ENCODE data around the gene KIAA2012.

Gene KIAA2012

GRCh38 chr2:202161151-202161835 is 88.2 kb downstream of the KIAA2012 start:
- H3K9me3 ChIP-seq (ENCODE audit: control insufficient read depth, insufficient read depth, low read length), result no peaks in the 10 kb centered on the region
- no peak overlapping the region for H3K27ac ChIP-seq (ENCODE audit: low read depth, low read length)
- no peaks in the 10 kb centered on the region for H3K27me3 ChIP-seq (ENCODE audit: control insufficient read depth, low read length)
- TF ChIP-seq EZH2phosphoT487 (IDR thresholded peaks at IDR 0.05; ENCODE audit: borderline replicate concordance, low read length), result no peak
- TF ChIP-seq, protein P1, sequence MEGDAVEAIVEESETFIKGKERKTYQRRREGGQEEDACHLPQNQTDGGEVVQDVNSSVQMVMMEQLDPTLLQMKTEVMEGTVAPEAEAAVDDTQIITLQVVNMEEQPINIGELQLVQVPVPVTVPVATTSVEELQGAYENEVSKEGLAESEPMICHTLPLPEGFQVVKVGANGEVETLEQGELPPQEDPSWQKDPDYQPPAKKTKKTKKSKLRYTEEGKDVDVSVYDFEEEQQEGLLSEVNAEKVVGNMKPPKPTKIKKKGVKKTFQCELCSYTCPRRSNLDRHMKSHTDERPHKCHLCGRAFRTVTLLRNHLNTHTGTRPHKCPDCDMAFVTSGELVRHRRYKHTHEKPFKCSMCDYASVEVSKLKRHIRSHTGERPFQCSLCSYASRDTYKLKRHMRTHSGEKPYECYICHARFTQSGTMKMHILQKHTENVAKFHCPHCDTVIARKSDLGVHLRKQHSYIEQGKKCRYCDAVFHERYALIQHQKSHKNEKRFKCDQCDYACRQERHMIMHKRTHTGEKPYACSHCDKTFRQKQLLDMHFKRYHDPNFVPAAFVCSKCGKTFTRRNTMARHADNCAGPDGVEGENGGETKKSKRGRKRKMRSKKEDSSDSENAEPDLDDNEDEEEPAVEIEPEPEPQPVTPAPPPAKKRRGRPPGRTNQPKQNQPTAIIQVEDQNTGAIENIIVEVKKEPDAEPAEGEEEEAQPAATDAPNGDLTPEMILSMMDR (IDR thresholded peaks at IDR 0.05; ENCODE audit: low read depth, low read length, poor library complexity, severe bottlenecking), result no peak
- no peaks in the 10 kb centered on the region for H3K79me2 ChIP-seq (ENCODE audit: control insufficient read depth, low read length)
- H3K4me1 ChIP-seq (ENCODE audit: control insufficient read depth, low read length), result 0 out of 2 replicates have a peak, but pooled peaks cover 4% of the 10 kb centered on the region
- no peaks in the 10 kb centered on the region for H3F3A ChIP-seq (ENCODE audit: control insufficient read depth, insufficient read depth)
- no peak overlapping the region for H3K4me3 ChIP-seq (ENCODE audit: low read length)
- no peak overlapping the region for H3K4me2 ChIP-seq (ENCODE audit: low read length)
- H3K9me2 ChIP-seq (replicated peaks; ENCODE audit: control insufficient read depth, low read length), result no peaks in the 10 kb centered on the region
- H3K36me3 ChIP-seq (ENCODE audit: control insufficient read depth, low read length), result no peaks in the 10 kb centered on the region
- H4K20me1 ChIP-seq (ENCODE audit: control insufficient read depth, insufficient read depth, low read depth, low read length), result no peaks in the 10 kb centered on the region

DNA sequence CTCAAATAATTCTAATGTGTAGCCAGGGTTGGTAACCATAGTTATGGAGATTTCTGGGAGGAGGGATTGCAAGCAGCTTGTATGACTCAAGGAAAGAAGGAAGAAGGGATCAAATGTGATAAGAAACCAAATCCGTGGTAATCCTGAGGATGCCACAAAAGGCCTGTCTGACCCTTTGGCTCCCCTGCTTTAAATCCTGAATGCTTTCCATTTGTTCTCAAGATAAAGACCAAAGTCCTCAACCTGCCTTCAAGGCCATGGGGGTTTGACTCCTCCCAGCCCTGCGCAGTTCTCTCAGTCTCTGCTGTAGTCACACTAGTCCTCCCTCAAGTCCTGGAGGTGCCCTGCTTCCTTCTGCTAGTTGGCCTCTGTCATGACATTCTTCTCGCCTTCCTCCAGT is 91.4 kb downstream of the KIAA2012 start:
- no peaks in the 10 kb centered on the region for H3K9me2 ChIP-seq (replicated peaks; ENCODE audit: control insufficient read depth, low read length)
- no peaks in the 10 kb centered on the region for H3F3A ChIP-seq (ENCODE audit: control insufficient read depth, insufficient read depth)
- no peak overlapping the region for H3K4me3 ChIP-seq (ENCODE audit: low read length)
- H3K27ac ChIP-seq (ENCODE audit: low read depth, low read length), result no peak overlapping the region
- no peaks in the 10 kb centered on the region for H3K9me3 ChIP-seq (ENCODE audit: control insufficient read depth, insufficient read depth, low read length)
- 0 out of 2 replicates have a peak, but pooled peaks cover 4% of the 10 kb centered on the region for H3K4me1 ChIP-seq (ENCODE audit: control insufficient read depth, low read length)
- H4K20me1 ChIP-seq (ENCODE audit: control insufficient read depth, insufficient read depth, low read depth, low read length), result no peaks in the 10 kb centered on the region
- H3K36me3 ChIP-seq (ENCODE audit: control insufficient read depth, low read length), result no peaks in the 10 kb centered on the region
- TF ChIP-seq EZH2phosphoT487 (IDR thresholded peaks at IDR 0.05; ENCODE audit: borderline replicate concordance, low read length), result no peak
- TF ChIP-seq, protein P1 (IDR thresholded peaks at IDR 0.05; ENCODE audit: low read depth, low read length, poor library complexity, severe bottlenecking), result no peak
- no peaks in the 10 kb centered on the region for H3K79me2 ChIP-seq (ENCODE audit: control insufficient read depth, low read length)
- H3K4me2 ChIP-seq (ENCODE audit: low read length), result no peak overlapping the region
- H3K27me3 ChIP-seq (ENCODE audit: control insufficient read depth, low read length), result no peaks in the 10 kb centered on the region

GRCh38 chr2:202165208-202165607 is 92.2 kb downstream of the KIAA2012 start:
- Histone ChIP-seq H3K4me3 (ENCODE audit: low read length) (no peak overlapping the region), H4K20me1 (ENCODE audit: control insufficient read depth, insufficient read depth, low read depth, low read length) (no peaks in the 10 kb centered on the region), H3K4me1 (ENCODE audit: control insufficient read depth, low read length) (0 out of 2 replicates have a peak, but pooled peaks cover 4% of the 10 kb centered on the region), H3K27ac (ENCODE audit: low read depth, low read length) (no peak overlapping the region), H3K9me2 (replicated peaks; ENCODE audit: control insufficient read depth, low read length) (no peaks in the 10 kb centered on the region), H3K36me3 (ENCODE audit: control insufficient read depth, low read length) (no peaks in the 10 kb centered on the region), H3F3A (ENCODE audit: control insufficient read depth, insufficient read depth) (no peaks in the 10 kb centered on the region), H3K79me2 (ENCODE audit: control insufficient read depth, low read length) (no peaks in the 10 kb centered on the region), H3K9me3 (ENCODE audit: control insufficient read depth, insufficient read depth, low read length) (no peaks in the 10 kb centered on the region), H3K4me2 (ENCODE audit: low read length) (no peak overlapping the region), H3K27me3 (ENCODE audit: control insufficient read depth, low read length) (no peaks in the 10 kb centered on the region)
- no peak for TF ChIP-seq EZH2phosphoT487 (IDR thresholded peaks at IDR 0.05; ENCODE audit: borderline replicate concordance, low read length)

GRCh38 chr2:202165945-202166344 is 92.9 kb downstream of the KIAA2012 start:
- Histone ChIP-seq H3K27ac (ENCODE audit: low read depth, low read length) (no peak overlapping the region), H3K9me3 (ENCODE audit: control insufficient read depth, insufficient read depth, low read length) (no peaks in the 10 kb centered on the region)

More at GRCh38 chr2:202165945-202166344, 92.9 kb downstream of the KIAA2012 start:
- Histone ChIP-seq H3K9me2 (replicated peaks; ENCODE audit: control insufficient read depth, low read length) (no peaks in the 10 kb centered on the region), H3K4me1 (ENCODE audit: control insufficient read depth, low read length) (0 out of 2 replicates have a peak, but pooled peaks cover 4% of the 10 kb centered on the region), H3K4me2 (ENCODE audit: low read length) (no peak overlapping the region), H3K27me3 (ENCODE audit: control insufficient read depth, low read length) (peaks cover 6% of the 10 kb centered on the region), H3F3A (ENCODE audit: control insufficient read depth, insufficient read depth) (no peaks in the 10 kb centered on the region), H3K4me3 (ENCODE audit: low read length) (no peak overlapping the region), H3K36me3 (ENCODE audit: control insufficient read depth, low read length) (no peaks in the 10 kb centered on the region), H4K20me1 (ENCODE audit: control insufficient read depth, insufficient read depth, low read depth, low read length) (no peaks in the 10 kb centered on the region), H3K79me2 (ENCODE audit: control insufficient read depth, low read length) (no peaks in the 10 kb centered on the region)
- TF ChIP-seq EZH2phosphoT487 (IDR thresholded peaks at IDR 0.05; ENCODE audit: borderline replicate concordance, low read length), result no peak
